ENCODE results near the gene PAM.

DNA sequence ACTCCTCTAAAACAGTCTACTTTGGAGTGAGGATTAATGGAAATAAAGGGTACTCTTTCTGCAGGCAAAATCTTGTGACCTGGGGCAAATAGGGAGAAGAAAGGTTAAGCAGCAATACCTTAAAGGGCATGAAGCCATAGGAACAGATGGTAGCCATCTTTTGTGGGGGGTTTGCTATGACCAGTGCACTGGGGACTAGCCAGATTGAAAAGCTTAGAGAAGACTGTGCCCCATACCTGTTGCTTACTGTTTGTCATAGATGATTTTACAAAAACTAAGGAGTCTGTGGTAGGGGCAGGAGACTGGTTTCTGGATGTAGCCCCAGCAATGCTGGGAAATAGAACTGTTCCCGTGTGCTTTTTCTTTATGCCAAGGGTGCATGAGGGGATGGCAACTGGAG is 58.6 kb downstream of the PAM start:
- TF ChIP-seq, protein P1, sequence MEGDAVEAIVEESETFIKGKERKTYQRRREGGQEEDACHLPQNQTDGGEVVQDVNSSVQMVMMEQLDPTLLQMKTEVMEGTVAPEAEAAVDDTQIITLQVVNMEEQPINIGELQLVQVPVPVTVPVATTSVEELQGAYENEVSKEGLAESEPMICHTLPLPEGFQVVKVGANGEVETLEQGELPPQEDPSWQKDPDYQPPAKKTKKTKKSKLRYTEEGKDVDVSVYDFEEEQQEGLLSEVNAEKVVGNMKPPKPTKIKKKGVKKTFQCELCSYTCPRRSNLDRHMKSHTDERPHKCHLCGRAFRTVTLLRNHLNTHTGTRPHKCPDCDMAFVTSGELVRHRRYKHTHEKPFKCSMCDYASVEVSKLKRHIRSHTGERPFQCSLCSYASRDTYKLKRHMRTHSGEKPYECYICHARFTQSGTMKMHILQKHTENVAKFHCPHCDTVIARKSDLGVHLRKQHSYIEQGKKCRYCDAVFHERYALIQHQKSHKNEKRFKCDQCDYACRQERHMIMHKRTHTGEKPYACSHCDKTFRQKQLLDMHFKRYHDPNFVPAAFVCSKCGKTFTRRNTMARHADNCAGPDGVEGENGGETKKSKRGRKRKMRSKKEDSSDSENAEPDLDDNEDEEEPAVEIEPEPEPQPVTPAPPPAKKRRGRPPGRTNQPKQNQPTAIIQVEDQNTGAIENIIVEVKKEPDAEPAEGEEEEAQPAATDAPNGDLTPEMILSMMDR (IDR thresholded peaks at IDR 0.05), result no peak
- TF ChIP-seq POLR2A (IDR thresholded peaks at IDR 0.05) (no peak), POLR2AphosphoS5 (IDR thresholded peaks at IDR 0.05) (no peak)
